HepG2 (cell line): Measurements from ENCODE around the gene CPVL. TPM values are rescaled to one million over a fixed set of nuclear protein-coding genes. Genes with fewer than 3 reads are reported as not detected.

Source experiments
- FOXC1 ChIP-seq: sonication (generic); formaldehyde crosslinking; IDR thresholded peaks from 2 replicates; pipeline ENCODE4 v1.8.0; 2022; ENCODE audit warnings: mild to moderate bottlenecking, missing genetic modification reagents, borderline replicate concordance
- GATAD2A ChIP-seq: IDR thresholded peaks from 2 replicates; pipeline ENCODE4 v1.6.1; 2016
- HMGXB4 ChIP-seq, 2 experiments: sonication (generic) in 1 of 2; formaldehyde crosslinking in 1 of 2; IDR thresholded peaks; 2 replicates each; pipeline versions ENCODE4 v1.4.0 to v1.6.1; 2018 to 2020; ENCODE audit warnings: missing genetic modification reagents in 2 of 2, borderline replicate concordance in 1 of 2, low read depth in 1 of 2, mild to moderate bottlenecking in 1 of 2, missing biosample characterization in 1 of 2
- HNF1B ChIP-seq: sonication (generic); formaldehyde crosslinking; IDR thresholded peaks from 2 replicates; pipeline ENCODE4 v1.5.1; 2020; ENCODE audit warnings: mild to moderate bottlenecking, moderate library complexity, missing genetic modification reagents
- HNRNPLL ChIP-seq: fragments of 200-400 bp; formaldehyde crosslinking; IDR thresholded peaks from 2 replicates; pipeline ENCODE4 v1.6.1; 2017; ENCODE audit warnings: mild to moderate bottlenecking, low read depth, low read length; ENCODE audit not compliant: poor library complexity, severe bottlenecking
- HOXA3 ChIP-seq: sonication (generic); formaldehyde crosslinking; IDR thresholded peaks from 2 replicates; pipeline ENCODE4 v1.5.0; 2020; ENCODE audit warnings: missing genetic modification reagents
- KLF13 ChIP-seq: sonication (generic); formaldehyde crosslinking; IDR thresholded peaks from 2 replicates; pipeline ENCODE4 v1.4.0; 2020; ENCODE audit warnings: mild to moderate bottlenecking, missing genetic modification reagents
- KMT2A ChIP-seq: sonication (generic); formaldehyde crosslinking; IDR thresholded peaks from 2 replicates; pipeline ENCODE4 v1.4.0; 2020; ENCODE audit warnings: missing genetic modification reagents
- MYNN ChIP-seq: sonication (generic); formaldehyde crosslinking; IDR thresholded peaks from 2 replicates; pipeline ENCODE4 v1.4.0; 2020; ENCODE audit warnings: mild to moderate bottlenecking, low read depth, missing genetic modification reagents
- PCBP2 ChIP-seq: fragments of 200-400 bp; formaldehyde crosslinking; optimal IDR thresholded peaks from 2 replicates; pipeline ENCODE3; 2018; ENCODE audit warnings: low read length, low read depth; ENCODE audit not compliant: poor library complexity, severe bottlenecking
- PITX1 ChIP-seq: sonication (generic); formaldehyde crosslinking; IDR thresholded peaks from 2 replicates; pipeline ENCODE4 v1.5.1; 2020; ENCODE audit warnings: mild to moderate bottlenecking, missing genetic modification reagents
- RAD21 ChIP-seq: fragments of 450-650 bp; formaldehyde crosslinking; IDR thresholded peaks from 2 replicates; pipeline ENCODE4 v1.5.0; 2020; ENCODE audit warnings: mild to moderate bottlenecking
- SNRNP70 ChIP-seq: fragments of 200-400 bp; formaldehyde crosslinking; IDR thresholded peaks from 2 replicates; pipeline ENCODE4 v1.6.1; 2017; ENCODE audit warnings: mild to moderate bottlenecking, low read depth, low read length, moderate library complexity
- SOX13 ChIP-seq, 3 experiments: fragments of 450-650 bp in 1 of 3; sonication (generic) in 1 of 3; formaldehyde crosslinking in 1 of 3; IDR thresholded peaks in 2 of 3; conservative IDR thresholded peaks in 1 of 3; 2 replicates each; pipeline versions ENCODE4 v1.5.0 to v1.6.1; 2016 to 2020; ENCODE audit warnings: antibody characterized with exemption in 1 of 3, mild to moderate bottlenecking in 1 of 3, missing compliant biosample characterization in 1 of 3, missing genetic modification reagents in 1 of 3, moderate library complexity in 1 of 3
- SPEN ChIP-seq: sonication (generic); formaldehyde crosslinking; IDR thresholded peaks from 2 replicates; pipeline ENCODE4 v1.5.1; 2020; ENCODE audit warnings: low read depth, mild to moderate bottlenecking, missing genetic modification reagents
- TEAD3 ChIP-seq: optimal IDR thresholded peaks from 2 replicates; pipeline ENCODE3; 2016; ENCODE audit warnings: borderline replicate concordance
- UBTF ChIP-seq: sonication (generic); formaldehyde crosslinking; IDR thresholded peaks from 2 replicates; pipeline ENCODE4 v1.4.0; 2020; ENCODE audit warnings: mild to moderate bottlenecking, missing genetic modification reagents
- ZNF34 ChIP-seq: sonication (generic); formaldehyde crosslinking; IDR thresholded peaks from 2 replicates; pipeline ENCODE4 v1.4.0; 2020; ENCODE audit warnings: mild to moderate bottlenecking, missing genetic modification reagents, borderline replicate concordance
- ZNF383 ChIP-seq: sonication (generic); formaldehyde crosslinking; IDR thresholded peaks from 2 replicates; pipeline ENCODE4 v1.4.0; 2020; ENCODE audit warnings: missing genetic modification reagents, mild to moderate bottlenecking, borderline replicate concordance
- ZNF430 ChIP-seq: sonication (generic); formaldehyde crosslinking; IDR thresholded peaks from 2 replicates; pipeline ENCODE4 v1.9.0; 2021; ENCODE audit warnings: mild to moderate bottlenecking, missing genetic modification reagents
- polyA plus RNA-seq, 8 experiments: library from polyadenylated mRNA; depleted of rRNA in 3 of 8; stranded (reverse) in 7 of 8; unstranded in 1 of 8; fragments of >200 nt; fragmentation: Illumina TruSeq in 4 of 8; extraction: Trizol in 4 of 8; gene quantifications; 2 replicates each; pipeline versions ENCODE4 v1.2.1 to v1.2.3, GENCODE V29; 2011 to 2016; ENCODE audit warnings: low read depth in 4 of 8, missing spikeins in 1 of 8, mixed read lengths in 1 of 8; ENCODE audit not compliant: insufficient read depth in 1 of 8
- total RNA-seq, 5 experiments: library from RNA; depleted of rRNA; stranded (reverse); fragments of >200 nt; fragmentation: Illumina TruSeq; extraction: Trizol; gene quantifications; 2 replicates each; pipeline ENCODE4 v1.2.3, GENCODE V29; 2016; ENCODE audit warnings: low read depth in 1 of 5
- TF ChIP-seq, protein P1 (sequence below): sonication (generic); formaldehyde crosslinking; IDR thresholded peaks from 2 replicates; pipeline ENCODE4 v1.8.0; 2023; ENCODE audit warnings: mild to moderate bottlenecking, missing genetic modification reagents
- TF ChIP-seq, protein P2 (sequence below): sonication (generic); formaldehyde crosslinking; IDR thresholded peaks from 2 replicates; pipeline ENCODE4 v1.4.0; 2020; ENCODE audit warnings: mild to moderate bottlenecking, missing genetic modification reagents

CPVL gene
- total and polyA plus RNA-seq, 2 of the 13 experiments (the other 11 are each of a cell fraction or from before 2014, with no cell fraction given), result 59.2 to 294 TPM

GRCh38 chr7:29189743-29190201 lies 43.4 kb upstream of the CPVL start (continued):
- TF ChIP-seq HOXA3 (CRISPR knock-in tag) (peak; percentile 39; the same call in 1 of the 2 replicates), PCBP2 (no peak), ZNF34 (0 out of 2 replicates have a peak, but pooled peaks have one; percentile 45), ZNF430 (CRISPR knock-in tag) (no peak), TEAD3 (CRISPR knock-in tag) (peak; percentile 63), ZNF383 (CRISPR knock-in tag) (0 out of 2 replicates have a peak, but pooled peaks have one; percentile 56), HNF1B (CRISPR knock-in tag) (peak; percentile 68; the same call in 1 of the 2 replicates), PITX1 (no peak; the same call in 1 of the 2 replicates), HNRNPLL (peak; percentile 24), FOXC1 (0 out of 2 replicates have a peak, but pooled peaks have one; percentile 41), MYNN (CRISPR knock-in tag) (no peak), SNRNP70 (no peak), UBTF (CRISPR knock-in tag) (0 out of 2 replicates have a peak, but pooled peaks have one; percentile 31), SPEN (peak; percentile 41; the same call in 1 of the 2 replicates), KMT2A (CRISPR knock-in tag) (peak; percentile 56; the same call in 1 of the 2 replicates), KLF13 (CRISPR knock-in tag) (no peak), RAD21 (CRISPR knock-in tag) (peak; percentile 94), GATAD2A (CRISPR knock-in tag) (peak; percentile 43; the same call in 1 of the 2 replicates), SOX13 (IDR thresholded peaks at IDR 0.05) (peak; percentile 87; the same call in 1 of the 2 replicates), SOX13 (CRISPR knock-in tag; conservative IDR thresholded peaks at IDR 0.05 in 1 of 2, IDR thresholded peaks at IDR 0.05 in 1 of 2) (peak in 1 of 2 experiments; percentile 93; a peak in 2 of 4 replicates), HMGXB4 (CRISPR knock-in tag; IDR thresholded peaks at IDR 0.05; ENCODE audit: borderline replicate concordance in 1 of 2, low read depth in 1 of 2) (peak; percentile 48 to 65; a peak in 3 of 4 replicates)
- TF ChIP-seq, protein P1, sequence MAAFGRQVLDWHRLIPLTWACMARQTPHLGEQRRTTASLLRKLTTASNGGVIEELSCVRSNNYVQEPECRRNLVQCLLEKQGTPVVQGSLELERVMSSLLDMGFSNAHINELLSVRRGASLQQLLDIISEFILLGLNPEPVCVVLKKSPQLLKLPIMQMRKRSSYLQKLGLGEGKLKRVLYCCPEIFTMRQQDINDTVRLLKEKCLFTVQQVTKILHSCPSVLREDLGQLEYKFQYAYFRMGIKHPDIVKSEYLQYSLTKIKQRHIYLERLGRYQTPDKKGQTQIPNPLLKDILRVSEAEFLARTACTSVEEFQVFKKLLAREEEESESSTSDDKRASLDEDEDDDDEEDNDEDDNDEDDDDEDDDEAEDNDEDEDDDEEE (CRISPR knock-in tag), result no peak
- TF ChIP-seq, protein P2, sequence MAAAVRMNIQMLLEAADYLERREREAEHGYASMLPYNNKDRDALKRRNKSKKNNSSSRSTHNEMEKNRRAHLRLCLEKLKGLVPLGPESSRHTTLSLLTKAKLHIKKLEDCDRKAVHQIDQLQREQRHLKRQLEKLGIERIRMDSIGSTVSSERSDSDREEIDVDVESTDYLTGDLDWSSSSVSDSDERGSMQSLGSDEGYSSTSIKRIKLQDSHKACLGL (CRISPR knock-in tag), result no peak
